A673 (cell line): ENCODE results near the gene HSPB7. TPM values are rescaled to one million over a fixed set of nuclear protein-coding genes. Genes with fewer than 3 reads are reported as not detected.

Experiments used
- BruUV-seq: library from RNA; stranded (reverse); fragments of 400-500 nt; replicated peaks from 2 replicates; lab custom pipeline; 2021; lab: Mats Ljungman, UMichigan
- CTCF ChIA-PET: fragments of 300-600 bp; sonication (Branson Sonifier 250); formaldehyde crosslinking; loops from one replicate; lab custom pipeline; 2022; ENCODE audit warnings: antibody characterized with exemption; lab: Charles Lee
- POLR2A ChIA-PET: fragments of 300-600 bp; sonication (Branson Sonifier 250); formaldehyde crosslinking; loops from one replicate; lab custom pipeline; 2022; ENCODE audit warnings: antibody characterized with exemption; ENCODE audit not compliant: low non-redundant PET; lab: Charles Lee
- DNase-seq: peaks from one replicate; pipeline ENCODE4 v3.0.0-alpha.2; 2015; ENCODE audit warnings: low spot score
- H3K27ac ChIP-seq: fragments of 200-600 bp; sonication (generic); 2 replicates; pipeline ENCODE4 v1.5.1; 2016; ENCODE audit warnings: mixed run types, low read depth, mild to moderate bottlenecking, mixed read lengths, antibody characterized with exemption, low read length; ENCODE audit not compliant: poor library complexity, severe bottlenecking
- H3K27me3 ChIP-seq: fragments of 200-600 bp; sonication (generic); replicated peaks from 2 replicates; pipeline ENCODE4 v1.6.1; 2017; ENCODE audit warnings: mixed run types, low read depth, mild to moderate bottlenecking, mixed read lengths, antibody characterized with exemption, low read length; ENCODE audit not compliant: insufficient read depth, poor library complexity
- H3K36me3 ChIP-seq: fragments of 200-600 bp; sonication (generic); 2 replicates; pipeline ENCODE4 v1.6.1; 2016; ENCODE audit warnings: mixed run types, mild to moderate bottlenecking, mixed read lengths, antibody characterized with exemption, low read length; ENCODE audit not compliant: insufficient read depth, poor library complexity, severe bottlenecking
- H3K4me1 ChIP-seq: fragments of 200-600 bp; sonication (generic); 2 replicates; pipeline ENCODE4 v1.6.1; 2017; ENCODE audit warnings: mixed run types, mild to moderate bottlenecking, mixed read lengths, antibody characterized with exemption, low read length; ENCODE audit not compliant: insufficient read depth, poor library complexity, severe bottlenecking
- H3K4me3 ChIP-seq: fragments of 200-600 bp; sonication (generic); 2 replicates; pipeline ENCODE4 v1.5.1; 2016; ENCODE audit warnings: low read depth, mixed run types, mild to moderate bottlenecking, mixed read lengths, low read length; ENCODE audit not compliant: poor library complexity, severe bottlenecking
- H3K9me3 ChIP-seq: fragments of 200-600 bp; sonication (generic); 2 replicates; pipeline ENCODE4 v1.6.1; 2016; ENCODE audit warnings: mixed run types, low read depth, mild to moderate bottlenecking, mixed read lengths, antibody characterized with exemption, low read length; ENCODE audit not compliant: poor library complexity, severe bottlenecking
- EZH2 ChIP-seq: fragments of 200-600 bp; sonication (generic); IDR thresholded peaks from 2 replicates; pipeline ENCODE4 v1.6.1; 2017; ENCODE audit warnings: borderline replicate concordance, low read depth, mild to moderate bottlenecking, mixed read lengths, antibody characterized with exemption, low read length; ENCODE audit not compliant: poor library complexity, severe bottlenecking
- intact Hi-C: fragments of 100-400 bp; cut with micrococcal nuclease; formaldehyde crosslinking; loops from one replicate; pipeline ENCODE4 v1.10.0; 2022; ENCODE audit not compliant: unreplicated experiment
- total RNA-seq: library from RNA; stranded (reverse); gene quantifications from 2 replicates; pipeline ENCODE4 v1.2.3, GENCODE V29; 2021
- TF ChIP-seq, protein P1 (sequence below): fragments of 300-800, 200-600 bp; sonication (generic); conservative IDR thresholded peaks from 2 replicates; pipeline ENCODE4 v1.5.1; 2017; ENCODE audit warnings: low read depth, mild to moderate bottlenecking, antibody characterized with exemption, low read length, moderate library complexity, mixed read lengths

The HSPB7 gene
- total RNA-seq, 1 experiment from 2014 or later = not detected

- H3K9me3 ChIP-seq = no peaks in the 10 kb centered on the region
- no peaks in the 10 kb centered on the region for H3K27me3 ChIP-seq
- CTCF ChIA-PET = no interaction called here
- BruUV-seq = no TSS peak
- H3K4me1 ChIP-seq = no peaks in the 10 kb centered on the region
- TF ChIP-seq, protein P1, sequence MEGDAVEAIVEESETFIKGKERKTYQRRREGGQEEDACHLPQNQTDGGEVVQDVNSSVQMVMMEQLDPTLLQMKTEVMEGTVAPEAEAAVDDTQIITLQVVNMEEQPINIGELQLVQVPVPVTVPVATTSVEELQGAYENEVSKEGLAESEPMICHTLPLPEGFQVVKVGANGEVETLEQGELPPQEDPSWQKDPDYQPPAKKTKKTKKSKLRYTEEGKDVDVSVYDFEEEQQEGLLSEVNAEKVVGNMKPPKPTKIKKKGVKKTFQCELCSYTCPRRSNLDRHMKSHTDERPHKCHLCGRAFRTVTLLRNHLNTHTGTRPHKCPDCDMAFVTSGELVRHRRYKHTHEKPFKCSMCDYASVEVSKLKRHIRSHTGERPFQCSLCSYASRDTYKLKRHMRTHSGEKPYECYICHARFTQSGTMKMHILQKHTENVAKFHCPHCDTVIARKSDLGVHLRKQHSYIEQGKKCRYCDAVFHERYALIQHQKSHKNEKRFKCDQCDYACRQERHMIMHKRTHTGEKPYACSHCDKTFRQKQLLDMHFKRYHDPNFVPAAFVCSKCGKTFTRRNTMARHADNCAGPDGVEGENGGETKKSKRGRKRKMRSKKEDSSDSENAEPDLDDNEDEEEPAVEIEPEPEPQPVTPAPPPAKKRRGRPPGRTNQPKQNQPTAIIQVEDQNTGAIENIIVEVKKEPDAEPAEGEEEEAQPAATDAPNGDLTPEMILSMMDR = no peak
- TF ChIP-seq EZH2 = no peak
- intact Hi-C loops = no loop called here
- POLR2A ChIA-PET = no interaction called here
- no peak overlapping the region for H3K27ac ChIP-seq
- no peak for DNase-seq
- H3K36me3 ChIP-seq = no peaks in the 10 kb centered on the region
- H3K4me3 ChIP-seq = no peak overlapping the region
Measured at GRCh38 chr1:16065269-16065576, 47.4 kb upstream of the HSPB7 start.

DNA sequence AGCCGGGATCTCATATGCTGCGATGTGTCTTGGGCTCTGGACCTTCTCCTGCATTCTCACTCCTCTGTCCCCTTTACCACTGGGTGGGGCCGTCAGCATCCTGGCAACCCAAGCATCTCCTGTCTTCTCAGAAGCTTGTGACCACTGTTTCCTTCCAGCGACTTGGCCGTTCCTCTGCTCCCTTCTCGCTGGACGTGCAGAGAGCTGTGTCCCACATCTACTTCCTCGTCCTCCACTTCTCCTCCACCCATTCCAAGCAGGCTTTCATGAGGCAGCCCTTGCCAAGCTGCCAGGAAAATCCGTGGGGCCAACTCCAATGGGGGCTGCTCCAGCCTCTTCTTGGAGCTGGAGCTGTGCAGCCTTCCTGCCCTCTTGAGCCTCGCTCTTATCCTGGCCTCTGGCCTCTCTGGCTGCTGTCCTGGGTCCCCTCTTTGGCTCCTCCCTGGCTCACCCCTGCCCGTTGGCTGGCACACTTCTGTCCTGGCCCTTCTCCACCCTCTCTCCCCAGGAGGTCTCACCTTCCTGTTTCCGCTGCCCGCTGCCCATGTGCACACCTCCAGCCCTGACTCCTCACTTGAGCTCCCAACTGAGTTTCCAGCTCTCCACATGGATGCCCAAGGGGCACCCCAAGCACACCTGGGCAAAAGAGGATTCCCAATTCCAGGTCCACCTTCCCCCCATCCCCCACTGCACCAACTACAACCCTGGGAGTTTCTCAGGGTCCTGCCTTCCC, 46.9 kb upstream of the HSPB7 start:
- H3K4me3 ChIP-seq = no peak overlapping the region
- TF ChIP-seq EZH2 = no peak
- TF ChIP-seq, protein P1 = no peak
- no peak for DNase-seq
- no peaks in the 10 kb centered on the region for H3K36me3 ChIP-seq
- ChIA-PET CTCF (interaction anchor here (0.8 kb wide), 1 partner anchor 9 kb away, joined by 3 read pairs; the partner anchor contains the start of gene FAM131C), POLR2A (no interaction called here)
- H3K9me3 ChIP-seq = no peaks in the 10 kb centered on the region
- no peaks in the 10 kb centered on the region for H3K4me1 ChIP-seq
- H3K27ac ChIP-seq = no peak overlapping the region
- BruUV-seq = no TSS peak
- H3K27me3 ChIP-seq = no peaks in the 10 kb centered on the region
- intact Hi-C loops = no loop called here

- Histone ChIP-seq H3K27ac (no peak overlapping the region), H3K4me3 (no peak overlapping the region), H3K36me3 (no peaks in the 10 kb centered on the region), H3K9me3 (no peaks in the 10 kb centered on the region), H3K4me1 (no peaks in the 10 kb centered on the region), H3K27me3 (no peaks in the 10 kb centered on the region)
- ChIA-PET CTCF (no interaction called here), POLR2A (no interaction called here)
- intact Hi-C loops = no loop called here
- BruUV-seq = no TSS peak
- DNase-seq = no peak
- TF ChIP-seq, protein P1 = no peak
- no peak for TF ChIP-seq EZH2
Measured at GRCh38 chr1:16063921-16064320, 46.1 kb upstream of the HSPB7 start.
